K562 (cell line): ENCODE results near the gene EDEM2.

Source experiments
- BMI1 ChIP-seq: fragments of 150-350 bp; IDR thresholded peaks from 2 replicates; pipeline ENCODE4 v1.6.1; 2014; ENCODE audit warnings: low read length
- POLR2A ChIP-seq: fragments of 450-650 bp; conservative IDR thresholded peaks from 2 replicates; pipeline ENCODE4 v1.6.1; 2016
- RAD21 ChIP-seq, 2 experiments: fragments of 250-450 bp in 1 of 2; fragments of 450-650 bp in 1 of 2; sonication (Bioruptor Pico) in 1 of 2; formaldehyde crosslinking in 1 of 2; IDR thresholded peaks in 1 of 2; conservative IDR thresholded peaks in 1 of 2; 2 replicates each; pipeline versions ENCODE4 v1.4.0 to v1.8.0; 2020 to 2022; ENCODE audit warnings: mild to moderate bottlenecking in 2 of 2, moderate library complexity in 1 of 2
- TCF7L2 ChIP-seq: fragments of 150-350 bp; IDR thresholded peaks from 2 replicates; pipeline ENCODE4 v1.6.1; 2016; ENCODE audit warnings: low read depth, mild to moderate bottlenecking, low read length, moderate library complexity

DNA sequence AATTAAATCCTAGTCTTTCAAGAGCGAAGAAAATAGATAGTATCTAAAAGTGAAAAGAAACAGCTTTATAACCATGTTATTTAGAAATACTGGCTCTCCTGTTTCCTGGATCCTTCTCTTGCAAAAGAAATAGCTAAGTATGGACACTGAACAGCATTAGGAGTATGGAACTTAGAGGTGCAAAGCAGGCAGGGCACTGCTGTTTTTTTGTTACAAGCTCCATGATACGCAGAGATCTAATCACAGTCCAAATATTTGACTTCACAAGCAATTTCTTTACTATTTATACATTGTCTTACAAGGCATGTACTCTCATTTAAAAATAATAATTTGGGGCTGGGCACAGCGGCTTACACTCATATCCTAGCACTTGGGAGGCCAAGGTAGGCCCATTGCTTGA is 62.1 kb downstream of the EDEM2 start:
- no peak for TF ChIP-seq TCF7L2
- TF ChIP-seq POLR2A: no peak
- TF ChIP-seq RAD21 (CRISPR knock-in tag; conservative IDR thresholded peaks at IDR 0.05 in 1 of 2, IDR thresholded peaks at IDR 0.05 in 1 of 2): no peak
- TF ChIP-seq BMI1: no peak
